Measurements from ENCODE around the gene DCUN1D3.
"Not testable (repeated sequence)": the region's sequence is repeated elsewhere in the genome, so short reads cannot be mapped to it uniquely, and the experiment has no call there.

DCUN1D3 gene

GRCh38 chr16:20862162-20862960 lies 37.8 kb downstream of the DCUN1D3 start:
- DNase-seq: no peak

GRCh38 chr16:20860995-20861394 lies 39.2 kb downstream of the DCUN1D3 start:
- DNase-seq: not testable (repeated sequence)

GRCh38 chr16:20860361-20860760 lies 39.8 kb downstream of the DCUN1D3 start:
- DNase-seq: no peak

GRCh38 chr16:20859699-20860098 lies 40.5 kb downstream of the DCUN1D3 start:
- DNase-seq: no peak

- DNase-seq: no peak
These were observed 40.9 kb downstream of the DCUN1D3 start for GRCh38 chr16:20859229-20859628.

- DNase-seq: no peak
These were observed 42.9 kb downstream of the DCUN1D3 start for GRCh38 chr16:20857281-20857680.

- DNase-seq: no peak
These were observed 45.2 kb downstream of the DCUN1D3 start for GRCh38 chr16:20854963-20855362.

- no peak for DNase-seq
These were observed 46.1 kb downstream of the DCUN1D3 start for GRCh38 chr16:20853981-20854620.

GRCh38 chr16:20853143-20853542 lies 47.0 kb downstream of the DCUN1D3 start:
- DNase-seq: peak; percentile 82

- peak; percentile 97 for DNase-seq
These were observed 48.6 kb downstream of the DCUN1D3 start for GRCh38 chr16:20851601-20852000.

GRCh38 chr16:20850981-20851380 lies 49.2 kb downstream of the DCUN1D3 start:
- no peak for DNase-seq

- DNase-seq: peak; percentile 26
These were observed 50.4 kb downstream of the DCUN1D3 start for GRCh38 chr16:20849589-20850390.

- no peak for DNase-seq
These were observed 52.6 kb downstream of the DCUN1D3 start for GRCh38 chr16:20847550-20847949.

- DNase-seq: no peak
These were observed 53.6 kb downstream of the DCUN1D3 start for GRCh38 chr16:20846551-20846950.

- no peak for DNase-seq
These were observed 54.1 kb downstream of the DCUN1D3 start for GRCh38 chr16:20846030-20846429.

- DNase-seq: no peak
These were observed 55.6 kb downstream of the DCUN1D3 start for GRCh38 chr16:20844588-20844987.

- DNase-seq: no peak
These were observed 56.1 kb downstream of the DCUN1D3 start for GRCh38 chr16:20844054-20844453.

- DNase-seq: no peak
These were observed 60.7 kb downstream of the DCUN1D3 start for GRCh38 chr16:20839504-20839903.

- no peak for DNase-seq
These were observed 61.9 kb downstream of the DCUN1D3 start for GRCh38 chr16:20838240-20838639.

GRCh38 chr16:20833086-20833485 lies 67.1 kb downstream of the DCUN1D3 start:
- no peak for DNase-seq

GRCh38 chr16:20830372-20830771 lies 69.8 kb downstream of the DCUN1D3 start:
- no peak for DNase-seq

GRCh38 chr16:20829536-20829935 lies 70.6 kb downstream of the DCUN1D3 start:
- DNase-seq: no peak

- DNase-seq: no peak
These were observed 74.1 kb downstream of the DCUN1D3 start for GRCh38 chr16:20826039-20826566.

Measured in NCI-H226 (cell line).